HEK293 (cell line): ENCODE results near the gene CASP7.
A peak's percentile ranks its signal among the peaks of the same experiment; 100 is the strongest.

Source experiments
- CTCF ChIA-PET: fragments of 350-600 bp; formaldehyde crosslinking; extraction: SDS; loops from one replicate; lab custom pipeline; 2021; ENCODE audit warnings: antibody characterized with exemption; lab: Yijun Ruan, JAX
- POLR2A ChIA-PET: fragments of 300-600 bp; formaldehyde crosslinking; extraction: SDS; loops from one replicate; lab custom pipeline; 2020; ENCODE audit warnings: antibody characterized with exemption, inconsistent platforms; lab: Yijun Ruan, JAX
- H3K27ac ChIP-seq: fragments of 200-500 bp; sonication (Bioruptor generic); 2 replicates; pipeline ENCODE4 v1.5.1; 2014; ENCODE audit warnings: low read depth, low read length, control low read depth, inconsistent platforms; ENCODE audit errors: extremely low read depth
- H3K36me3 ChIP-seq, 2 experiments: fragments of 200-500 bp in 1 of 2; sonication (Bioruptor generic) in 1 of 2; 1 replicate in 1 of 2; 2 replicates in 1 of 2; pipeline ENCODE4 v1.5.1; 2014 to 2017; ENCODE audit warnings: inconsistent platforms in 2 of 2, low read length in 2 of 2; ENCODE audit not compliant: control insufficient read depth in 2 of 2, insufficient read depth in 1 of 2
- H3K4me1 ChIP-seq: fragments of 200-500 bp; sonication (Bioruptor generic); 2 replicates; pipeline ENCODE4 v1.5.1; 2014; ENCODE audit warnings: mild to moderate bottlenecking, low read length, inconsistent platforms; ENCODE audit not compliant: control insufficient read depth, insufficient read depth
- H3K4me3 ChIP-seq: 2 replicates; pipeline ENCODE4 v1.5.1; 2011; ENCODE audit warnings: low read depth, mild to moderate bottlenecking, control low read depth, low read length, moderate library complexity
- H3K9me3 ChIP-seq: fragments of 200-500 bp; sonication (Bioruptor generic); 2 replicates; pipeline ENCODE4 v1.5.1; 2014; ENCODE audit warnings: low read depth, low read length, inconsistent platforms; ENCODE audit not compliant: control insufficient read depth, insufficient read depth
- BCL11B ChIP-seq: fragments of 450-650 bp; formaldehyde crosslinking; IDR thresholded peaks from 2 replicates; pipeline ENCODE4 v1.5.1; 2016; ENCODE audit warnings: low read depth, missing biosample characterization, missing genetic modification characterization
- SETDB1 ChIP-seq: IDR thresholded peaks from one replicate; pipeline ENCODE4 v1.6.1; 2017; ENCODE audit warnings: mild to moderate bottlenecking, low read length, moderate library complexity, mixed read lengths; ENCODE audit not compliant: insufficient read length
- ZBTB49 ChIP-seq: fragments of 450-650 bp; formaldehyde crosslinking; IDR thresholded peaks from 2 replicates; pipeline ENCODE4 v1.5.1; 2016; ENCODE audit warnings: missing biosample characterization, missing genetic modification characterization, low read depth
- ZEB2 ChIP-seq: fragments of 450-650 bp; formaldehyde crosslinking; IDR thresholded peaks from 2 replicates; pipeline ENCODE4 v1.5.1; 2016; ENCODE audit warnings: missing biosample characterization, missing genetic modification characterization
- ZNF132 ChIP-seq: fragments of 450-650 bp; formaldehyde crosslinking; IDR thresholded peaks from 2 replicates; pipeline ENCODE4 v1.5.1; 2017; ENCODE audit warnings: missing biosample characterization, missing genetic modification characterization, borderline replicate concordance
- ZNF138 ChIP-seq: fragments of 450-650 bp; formaldehyde crosslinking; IDR thresholded peaks from 2 replicates; pipeline ENCODE4 v1.5.1; 2016; ENCODE audit warnings: missing biosample characterization, missing genetic modification characterization, borderline replicate concordance
- ZNF223 ChIP-seq: fragments of 450-650 bp; formaldehyde crosslinking; IDR thresholded peaks from 2 replicates; pipeline ENCODE4 v1.5.1; 2016; ENCODE audit warnings: missing biosample characterization, missing genetic modification characterization
- ZNF26 ChIP-seq: fragments of 450-650 bp; formaldehyde crosslinking; IDR thresholded peaks from 2 replicates; pipeline ENCODE4 v1.5.1; 2016; ENCODE audit warnings: missing biosample characterization, missing genetic modification characterization
- ZNF302 ChIP-seq: fragments of 450-650 bp; formaldehyde crosslinking; IDR thresholded peaks from 2 replicates; pipeline ENCODE4 v1.5.1; 2016; ENCODE audit warnings: missing biosample characterization, missing genetic modification characterization, low read depth
- ZNF426 ChIP-seq: fragments of 450-650 bp; formaldehyde crosslinking; IDR thresholded peaks from 2 replicates; pipeline ENCODE4 v1.5.1; 2017; ENCODE audit warnings: missing biosample characterization, missing genetic modification characterization, mild to moderate bottlenecking, inconsistent platforms, moderate library complexity
- ZNF433 ChIP-seq: fragments of 450-650 bp; formaldehyde crosslinking; IDR thresholded peaks from 2 replicates; pipeline ENCODE4 v1.5.1; 2016; ENCODE audit warnings: missing biosample characterization, missing genetic modification characterization, low read depth
- ZNF449 ChIP-seq: fragments of 450-650 bp; formaldehyde crosslinking; IDR thresholded peaks from 2 replicates; pipeline ENCODE4 v1.5.1; 2017; ENCODE audit warnings: missing biosample characterization, mild to moderate bottlenecking, missing genetic modification characterization, moderate library complexity
- ZNF510 ChIP-seq: fragments of 450-650 bp; formaldehyde crosslinking; IDR thresholded peaks from 2 replicates; pipeline ENCODE4 v1.5.1; 2018; ENCODE audit warnings: mild to moderate bottlenecking, missing genetic modification characterization, missing biosample characterization; ENCODE audit not compliant: insufficient replicate concordance
- ZNF513 ChIP-seq: fragments of 450-650 bp; IDR thresholded peaks from 2 replicates; pipeline ENCODE4 v1.5.1; 2018; ENCODE audit warnings: missing biosample characterization, missing genetic modification characterization
- ZNF585B ChIP-seq: fragments of 450-650 bp; formaldehyde crosslinking; IDR thresholded peaks from 2 replicates; pipeline ENCODE4 v1.5.1; 2016; ENCODE audit warnings: missing biosample characterization, missing genetic modification characterization
- ZNF623 ChIP-seq: fragments of 450-650 bp; formaldehyde crosslinking; IDR thresholded peaks from 2 replicates; pipeline ENCODE4 v1.5.1; 2016; ENCODE audit warnings: missing biosample characterization, missing genetic modification characterization
- ZNF626 ChIP-seq: fragments of 450-650 bp; sonication (Bioruptor Pico); formaldehyde crosslinking; IDR thresholded peaks from 2 replicates; pipeline ENCODE4 v1.5.1; 2018; ENCODE audit warnings: missing biosample characterization, missing genetic modification characterization, inconsistent platforms
- ZNF664 ChIP-seq: fragments of 450-650 bp; formaldehyde crosslinking; IDR thresholded peaks from 2 replicates; pipeline ENCODE4 v1.5.1; 2016; ENCODE audit warnings: missing biosample characterization, missing genetic modification characterization
- ZNF677 ChIP-seq: fragments of 450-650 bp; IDR thresholded peaks from 2 replicates; pipeline ENCODE4 v1.5.0; 2018; ENCODE audit warnings: missing biosample characterization, mild to moderate bottlenecking, missing genetic modification characterization, moderate library complexity
- ZSCAN16 ChIP-seq: fragments of 450-650 bp; formaldehyde crosslinking; IDR thresholded peaks from 2 replicates; pipeline ENCODE4 v1.5.1; 2016; ENCODE audit warnings: missing biosample characterization, missing genetic modification characterization

CASP7 gene

GRCh38 chr10:113691381-113691780 lies 11.7 kb downstream of the CASP7 start (continued):
- TF ChIP-seq ZNF26 (no peak), ZNF510 (no peak), BCL11B (no peak), ZNF138 (tag by site-specific recombination) (no peak), ZNF677 (no peak)

- Histone ChIP-seq H3K27ac (no peak overlapping the region), H3K9me3 (no peaks in the 10 kb centered on the region), H3K36me3 (peaks cover 0 to 12% of the 10 kb centered on the region in 2 experiments; a peak in 1 of 3 replicates), H3K4me1 (no peaks in the 10 kb centered on the region; the same call in 1 of the 2 replicates), H3K4me3 (no peak overlapping the region)
- TF ChIP-seq ZNF585B (tag by site-specific recombination) = no peak
- no peak for TF ChIP-seq ZNF664
- TF ChIP-seq ZNF623 = no peak
- ChIA-PET POLR2A (no interaction called here), CTCF (no interaction called here)
These were observed 12.6 kb downstream of the CASP7 start for GRCh38 chr10:113692271-113692670.

GRCh38 chr10:113693348-113693747 lies 13.6 kb downstream of the CASP7 start:
- no peaks in the 10 kb centered on the region; the same call in 1 of the 2 replicates for H3K4me1 ChIP-seq
- POLR2A ChIA-PET = interaction anchor here (0.8 kb wide), 1 partner anchor 27 kb away, joined by 3 read pairs; no protein-coding TSS in a partner anchor
- no peaks in the 10 kb centered on the region for H3K9me3 ChIP-seq
- peaks cover 4 to 22% of the 10 kb centered on the region in 2 experiments; a peak in 2 of 3 replicates for H3K36me3 ChIP-seq
- no peak overlapping the region for H3K4me3 ChIP-seq
- CTCF ChIA-PET = interaction anchor here (1.5 kb wide), 1 partner anchor 11 kb away, joined by 5 read pairs; no protein-coding TSS in a partner anchor
- TF ChIP-seq ZNF626 (tag by site-specific recombination) (no peak), SETDB1 (peak; percentile 93), ZNF132 (tag by site-specific recombination) (no peak), ZSCAN16 (tag by site-specific recombination) (no peak), ZNF433 (tag by site-specific recombination) (no peak), ZNF449 (no peak)
- H3K27ac ChIP-seq = no peak overlapping the region

- Histone ChIP-seq H3K9me3 (no peaks in the 10 kb centered on the region), H3K4me1 (no peaks in the 10 kb centered on the region), H3K4me3 (no peak overlapping the region), H3K27ac (no peak overlapping the region), H3K36me3 (peaks cover 10 to 33% of the 10 kb centered on the region in 2 experiments)
- CTCF ChIA-PET = no interaction called here
- POLR2A ChIA-PET = no interaction called here
- TF ChIP-seq ZNF223 (tag by site-specific recombination) = no peak
- no peak for TF ChIP-seq ZNF626 (tag by site-specific recombination)
- no peak for TF ChIP-seq ZNF513 (tag by site-specific recombination)
- TF ChIP-seq ZNF26 = no peak
- TF ChIP-seq ZEB2 (tag by site-specific recombination) = no peak
- TF ChIP-seq ZSCAN16 (tag by site-specific recombination) = no peak
- no peak for TF ChIP-seq ZBTB49
- TF ChIP-seq ZNF302 (tag by site-specific recombination) = no peak
- TF ChIP-seq ZNF426 = no peak
These were observed 16.0 kb downstream of the CASP7 start for GRCh38 chr10:113695691-113696090.
